ENCODE measurements around the gene PTGES2.

- no peak for TF ChIP-seq EZH2 (IDR thresholded peaks at IDR 0.05; ENCODE audit: insufficient read depth, low read length)
- TF ChIP-seq, protein P1, sequence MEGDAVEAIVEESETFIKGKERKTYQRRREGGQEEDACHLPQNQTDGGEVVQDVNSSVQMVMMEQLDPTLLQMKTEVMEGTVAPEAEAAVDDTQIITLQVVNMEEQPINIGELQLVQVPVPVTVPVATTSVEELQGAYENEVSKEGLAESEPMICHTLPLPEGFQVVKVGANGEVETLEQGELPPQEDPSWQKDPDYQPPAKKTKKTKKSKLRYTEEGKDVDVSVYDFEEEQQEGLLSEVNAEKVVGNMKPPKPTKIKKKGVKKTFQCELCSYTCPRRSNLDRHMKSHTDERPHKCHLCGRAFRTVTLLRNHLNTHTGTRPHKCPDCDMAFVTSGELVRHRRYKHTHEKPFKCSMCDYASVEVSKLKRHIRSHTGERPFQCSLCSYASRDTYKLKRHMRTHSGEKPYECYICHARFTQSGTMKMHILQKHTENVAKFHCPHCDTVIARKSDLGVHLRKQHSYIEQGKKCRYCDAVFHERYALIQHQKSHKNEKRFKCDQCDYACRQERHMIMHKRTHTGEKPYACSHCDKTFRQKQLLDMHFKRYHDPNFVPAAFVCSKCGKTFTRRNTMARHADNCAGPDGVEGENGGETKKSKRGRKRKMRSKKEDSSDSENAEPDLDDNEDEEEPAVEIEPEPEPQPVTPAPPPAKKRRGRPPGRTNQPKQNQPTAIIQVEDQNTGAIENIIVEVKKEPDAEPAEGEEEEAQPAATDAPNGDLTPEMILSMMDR (IDR thresholded peaks at IDR 0.05; ENCODE audit: insufficient read depth, low read depth, low read length): no peak
Observed at GRCh38 chr9:128127990-128128835, 684 bp upstream of the PTGES2 start.
